ENCODE data around the gene PAK4. TPM values are rescaled to one million over a fixed set of nuclear protein-coding genes. Genes with fewer than 3 reads are reported as not detected.

The PAK4 gene
- total RNA-seq, 1 experiment from 2014 or later, result 63.1 TPM

- Histone ChIP-seq H3K23me2 (ENCODE audit: insufficient read length, low read depth, low read length, poor library complexity, severe bottlenecking) (no peaks in the 10 kb centered on the region), H3K79me2 (ENCODE audit: insufficient read depth, low read length) (no peaks in the 10 kb centered on the region), H2BK5ac (ENCODE audit: insufficient read length, low read length) (no peak overlapping the region), H4K91ac (ENCODE audit: insufficient read length, low read depth, low read length) (no peak overlapping the region), H2AK5ac (ENCODE audit: insufficient read length, low read length) (no peak overlapping the region), H3K4me1 (ENCODE audit: insufficient read depth, low read length) (no peaks in the 10 kb centered on the region), H3K9me3 (ENCODE audit: control insufficient read depth, low read depth, low read length) (no peaks in the 10 kb centered on the region), H4K8ac (replicated peaks; ENCODE audit: insufficient read length, low read depth, low read length) (no peak overlapping the region), H4K20me1 (ENCODE audit: control insufficient read depth, insufficient read depth, insufficient read length) (no peaks in the 10 kb centered on the region), H3K27me3 (ENCODE audit: insufficient read depth, low read length) (no peaks in the 10 kb centered on the region), H2BK12ac (ENCODE audit: insufficient read length, low read depth, low read length) (no peak overlapping the region), H3K4me2 (ENCODE audit: insufficient read depth, insufficient read length, low read length) (no peak overlapping the region), H2AFZ (ENCODE audit: low read length) (no peak overlapping the region), H2BK120ac (ENCODE audit: low read depth, low read length, poor library complexity, severe bottlenecking) (no peak overlapping the region), H3K56ac (ENCODE audit: insufficient read length, low read depth, low read length) (no peak overlapping the region), H3K27ac (ENCODE audit: insufficient read length, low read depth, low read length) (no peak overlapping the region), H3K4ac (ENCODE audit: low read depth, low read length) (no peak overlapping the region), H3K79me1 (ENCODE audit: insufficient read depth, low read depth, low read length, poor library complexity, severe bottlenecking) (no peaks in the 10 kb centered on the region), H2BK20ac (ENCODE audit: low read depth, low read length, poor library complexity, severe bottlenecking) (no peak overlapping the region), H3K9ac (ENCODE audit: extremely low read depth, insufficient read length, low read length) (no peak overlapping the region), H3K14ac (ENCODE audit: insufficient read depth, low read length) (no peak overlapping the region), H3T11ph (ENCODE audit: low read length) (no peak overlapping the region), H3K23ac (ENCODE audit: insufficient read length, low read depth, low read length) (no peak overlapping the region), H3K18ac (ENCODE audit: insufficient read length, low read depth, low read length) (no peak overlapping the region), H4K5ac (ENCODE audit: insufficient read length, low read depth, low read length) (no peak overlapping the region), H2BK15ac (ENCODE audit: low read depth, low read length) (no peak overlapping the region)
- Mint-ChIP-seq H3K4me3 (no peak overlapping the region), H3K4me1 (peaks cover 2 to 13% of the 10 kb centered on the region in 2 experiments; a peak in 2 of 4 replicates), H3K27me3 (ENCODE audit: low read depth) (peaks cover 2% of the 10 kb centered on the region), H3K36me3 (ENCODE audit: insufficient read depth in 1 of 3, low read depth in 3 of 3) (peaks cover under 1 to 24% (median 16%) of the 10 kb centered on the region in 3 experiments; a peak in 6 of 7 replicates), H3K27ac (no peak overlapping the region), H3K9me3 (no peaks in the 10 kb centered on the region)
- no peak for TF ChIP-seq CTCF (conservative IDR thresholded peaks at IDR 0.05)
- WGBS (ENCODE audit: extremely low coverage, insufficient read length, low lambda C conversion rate), result no CpG with 5 or more reads among the region's 8 CpGs
- DNase-seq, result no peak
Measured at GRCh38 chr19:39183104-39183503, 57.5 kb downstream of the PAK4 start.

All from H9 (cell line).